Mucosa of gallbladder (tissue), 1 donor: ENCODE data around the gene EYS. TPM values are rescaled to one million over a fixed set of nuclear protein-coding genes. Genes with fewer than 3 reads are reported as not detected.
A peak's percentile ranks its signal among the peaks of the same experiment; 100 is the strongest.
"Not testable (repeated sequence)": the region's sequence is repeated elsewhere in the genome, so short reads cannot be mapped to it uniquely, and the experiment has no call there.

Experiments used
- DNase-seq: peaks from one replicate; pipeline ENCODE4 v3.0.0-alpha.2; 2020; ENCODE audit warnings: low spot score
- total RNA-seq: library from RNA; stranded (reverse); gene quantifications from one replicate; pipeline ENCODE4 v1.2.1, GENCODE V29; 2021
- donor health status: DM: no; HTN: no; CAD: no.

EYS gene
- total RNA-seq, 1 donor from 2014 or later = not detected

GRCh38 chr6:63795826-63796225 lies 1911.2 kb downstream of the EYS start:
- no peak for DNase-seq

GRCh38 chr6:63795006-63795405 lies 1912.0 kb downstream of the EYS start:
- no peak for DNase-seq

GRCh38 chr6:63793465-63794137 lies 1913.4 kb downstream of the EYS start:
- no peak for DNase-seq

GRCh38 chr6:63792736-63793464 lies 1914.1 kb downstream of the EYS start:
- no peak for DNase-seq

- no peak for DNase-seq
Measured at GRCh38 chr6:63790334-63790733, 1916.7 kb downstream of the EYS start.

GRCh38 chr6:63789699-63790098 lies 1917.3 kb downstream of the EYS start:
- no peak for DNase-seq

- DNase-seq = no peak
Measured at GRCh38 chr6:63788569-63788968, 1918.5 kb downstream of the EYS start.

GRCh38 chr6:63787021-63787420 lies 1920.0 kb downstream of the EYS start:
- DNase-seq = no peak

- no peak for DNase-seq
Measured at GRCh38 chr6:63785006-63785405, 1922.0 kb downstream of the EYS start.

GRCh38 chr6:63783096-63783495 lies 1923.9 kb downstream of the EYS start:
- DNase-seq = peak; percentile 71

- no peak for DNase-seq
Measured at GRCh38 chr6:63774961-63775360, 1932.1 kb downstream of the EYS start.

- DNase-seq = no peak
Measured at GRCh38 chr6:63773200-63773599, 1933.8 kb downstream of the EYS start.

GRCh38 chr6:63765828-63766227 lies 1941.2 kb downstream of the EYS start:
- DNase-seq = no peak

GRCh38 chr6:63764318-63764916 lies 1942.6 kb downstream of the EYS start:
- DNase-seq = no peak

GRCh38 chr6:63760199-63760598 lies 1946.8 kb downstream of the EYS start:
- DNase-seq = no peak

- DNase-seq = no peak
Measured at GRCh38 chr6:63759605-63760105, 1947.4 kb downstream of the EYS start.

- DNase-seq = no peak
Measured at GRCh38 chr6:63757826-63758225, 1949.2 kb downstream of the EYS start.

- DNase-seq = not testable (repeated sequence)
Measured at GRCh38 chr6:63757275-63757674, 1949.8 kb downstream of the EYS start.

- no peak for DNase-seq
Measured at GRCh38 chr6:63750400-63750799, 1956.6 kb downstream of the EYS start.

GRCh38 chr6:63745784-63746183 lies 1961.2 kb downstream of the EYS start:
- DNase-seq = no peak

GRCh38 chr6:63744810-63745209 lies 1962.2 kb downstream of the EYS start:
- no peak for DNase-seq

- no peak for DNase-seq
Measured at GRCh38 chr6:63743691-63744090, 1963.3 kb downstream of the EYS start.

- DNase-seq = no peak
Measured at GRCh38 chr6:63742060-63742459, 1965.0 kb downstream of the EYS start.
